SIG-M5 treated with dmso at 0.1 percent for 504 hours (cell line): ENCODE results near the gene SH2D1B.
A peak's percentile ranks its signal among the peaks of the same experiment; 100 is the strongest.

Source experiments
- DNase-seq: peaks from one replicate; lab custom pipeline; 2025; ENCODE audit not compliant: unreplicated experiment; lab: John Stamatoyannopoulos, UW

Gene SH2D1B

GRCh38 chr1:162383516-162383915 is 28.4 kb downstream of the SH2D1B start:
- DNase-seq: no peak

- DNase-seq: no peak
These were observed 28.8 kb downstream of the SH2D1B start for GRCh38 chr1:162383091-162383490.

- DNase-seq: no peak
These were observed 29.8 kb downstream of the SH2D1B start for GRCh38 chr1:162381941-162382750.

DNA sequence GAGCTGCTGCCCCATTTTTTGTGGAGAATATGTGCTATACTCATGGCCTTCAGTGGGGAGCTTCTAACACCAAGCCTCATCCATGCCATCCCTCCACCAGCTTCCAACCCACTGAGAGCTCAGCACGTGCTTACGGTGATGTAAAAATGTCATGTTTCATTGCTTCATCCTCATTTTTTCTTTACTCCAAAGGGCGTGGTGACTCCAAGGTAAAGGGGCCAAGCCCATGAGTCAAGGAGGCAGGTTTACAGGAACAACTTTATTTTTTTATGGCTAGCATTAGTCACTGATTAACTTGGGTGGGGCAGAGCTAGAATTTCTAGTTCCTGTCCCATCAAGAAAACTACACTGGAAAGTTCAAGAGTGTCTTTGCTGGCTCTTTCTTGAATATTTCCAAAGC is 30.6 kb downstream of the SH2D1B start, which contains the start of gene C1orf226:
Gene C1orf226, plus strand, starts transcription at position 346 of the 400 bp plus-strand sequence. CDS start 174 bp downstream, outside the sequence.
- peak; percentile 18 for DNase-seq

GRCh38 chr1:162380061-162380846 is 31.7 kb downstream of the SH2D1B start:
- DNase-seq: no peak

DNA sequence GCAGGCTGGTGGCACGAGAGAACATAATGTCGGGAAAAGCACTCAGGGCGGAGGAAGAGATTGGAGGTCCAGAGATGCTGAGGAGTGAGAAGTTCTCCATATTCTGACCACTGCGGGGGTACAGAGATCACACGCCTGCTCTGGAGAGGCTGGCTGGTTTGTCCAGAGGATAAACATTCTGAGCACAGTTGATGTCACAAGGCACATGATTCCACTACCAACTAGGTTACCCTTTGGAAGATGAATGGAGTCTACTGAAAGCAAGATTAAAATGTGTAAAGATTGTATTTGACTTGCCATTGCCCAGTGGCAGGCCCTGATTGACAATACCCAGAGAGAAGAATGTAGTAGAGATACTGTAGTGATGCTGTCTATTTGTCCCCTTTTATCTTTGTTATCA is 35.2 kb downstream of the SH2D1B start, which contains the start of gene SPATA46:
Gene SPATA46, minus strand, starts transcription at position 164 of the 400 bp plus-strand sequence. Its CDS starts 64 bp downstream, at position 100.
- DNase-seq: no peak

DNA sequence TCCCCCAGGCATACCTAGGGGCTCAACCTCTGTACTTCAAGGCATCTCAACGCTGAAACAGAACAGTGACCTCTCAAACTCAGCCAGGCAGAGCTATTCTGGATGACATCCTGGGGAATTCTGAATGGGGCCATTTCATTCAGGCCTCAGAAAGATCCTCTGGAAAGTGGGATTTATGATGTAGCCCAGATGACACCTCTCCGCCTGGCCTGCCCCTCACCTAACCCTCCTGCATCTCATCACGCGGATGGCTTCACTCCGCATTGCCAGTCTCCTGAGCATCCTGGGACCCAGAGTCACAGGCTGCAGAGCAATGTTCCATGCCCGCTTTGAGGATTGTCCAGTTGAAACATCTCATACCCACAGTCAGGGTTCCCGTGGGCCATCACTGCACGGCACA is 36.5 kb downstream of the SH2D1B start:
- no peak for DNase-seq

DNA sequence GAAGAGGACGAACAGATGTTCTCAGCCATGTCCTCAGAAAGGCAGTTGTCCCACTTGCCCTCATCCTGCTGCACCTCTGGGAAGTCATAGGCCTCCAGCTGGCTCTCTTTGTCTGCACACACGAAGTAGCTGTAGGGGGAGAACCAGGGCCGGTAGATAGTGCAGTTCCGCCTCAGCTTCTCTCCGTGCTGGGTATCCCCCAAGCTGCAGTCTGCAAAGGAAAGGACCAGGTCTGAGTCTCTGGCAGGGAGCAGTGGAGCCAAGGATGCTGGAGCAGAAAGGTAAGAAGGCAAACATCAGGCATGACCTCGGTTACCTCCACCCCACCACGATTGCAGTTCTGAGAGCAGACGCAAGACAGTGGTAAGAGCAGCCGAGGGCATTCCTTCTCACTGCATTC is 37.5 kb downstream of the SH2D1B start:
- DNase-seq: no peak

DNA sequence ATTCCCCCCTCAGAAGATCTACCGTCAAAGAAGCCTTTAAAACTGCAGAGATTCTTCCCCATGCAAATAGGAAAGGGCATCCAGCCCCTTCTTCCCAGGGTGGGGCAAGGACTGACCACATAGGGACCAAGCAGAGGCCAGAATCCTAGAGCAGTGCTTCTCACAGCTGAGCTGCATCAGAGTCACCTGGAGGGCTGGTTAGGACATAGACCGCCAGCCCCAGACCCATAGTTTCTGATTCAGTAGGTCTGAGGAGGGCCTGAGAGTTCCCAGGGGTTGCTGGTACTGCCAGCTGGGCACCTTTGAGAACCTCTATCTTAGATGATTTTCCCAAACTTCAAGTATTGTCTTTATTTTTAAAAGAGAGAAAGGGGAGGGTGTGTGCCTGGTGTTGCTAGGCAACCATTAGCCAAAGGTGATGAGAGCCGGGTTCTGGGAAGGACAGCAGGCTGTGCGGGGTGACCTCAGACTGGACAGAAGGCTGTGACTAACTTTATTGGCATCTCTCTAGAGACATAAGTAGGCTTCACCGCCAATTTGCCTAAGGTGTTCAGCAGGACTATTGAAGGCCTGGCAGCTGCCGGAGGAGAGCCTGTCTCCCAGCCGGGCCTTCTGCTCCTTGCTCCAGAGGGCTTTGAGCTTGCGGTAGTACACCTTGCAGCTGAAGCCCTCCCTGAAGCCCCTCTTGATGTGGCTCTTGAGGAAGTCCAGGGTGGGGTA is 38.2 kb downstream of the SH2D1B start:
- DNase-seq: no peak

DNA sequence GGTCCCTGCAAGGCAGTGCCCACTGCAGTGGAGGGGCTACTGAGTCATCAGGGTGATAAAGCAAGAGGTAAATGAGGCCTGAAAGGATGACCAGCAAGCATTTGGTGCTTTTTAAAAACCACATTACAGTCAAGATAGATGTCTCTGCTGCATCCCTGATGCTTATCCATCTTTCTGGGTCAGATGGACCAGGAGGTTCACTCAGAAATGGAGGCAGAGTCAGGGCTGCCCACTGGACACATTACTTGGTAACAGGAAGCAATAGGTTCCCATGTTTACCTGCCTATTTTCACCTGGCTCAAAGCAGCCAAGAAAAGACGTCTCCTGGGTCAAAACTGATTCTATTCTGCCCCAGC is 38.9 kb downstream of the SH2D1B start:
- no peak for DNase-seq

DNA sequence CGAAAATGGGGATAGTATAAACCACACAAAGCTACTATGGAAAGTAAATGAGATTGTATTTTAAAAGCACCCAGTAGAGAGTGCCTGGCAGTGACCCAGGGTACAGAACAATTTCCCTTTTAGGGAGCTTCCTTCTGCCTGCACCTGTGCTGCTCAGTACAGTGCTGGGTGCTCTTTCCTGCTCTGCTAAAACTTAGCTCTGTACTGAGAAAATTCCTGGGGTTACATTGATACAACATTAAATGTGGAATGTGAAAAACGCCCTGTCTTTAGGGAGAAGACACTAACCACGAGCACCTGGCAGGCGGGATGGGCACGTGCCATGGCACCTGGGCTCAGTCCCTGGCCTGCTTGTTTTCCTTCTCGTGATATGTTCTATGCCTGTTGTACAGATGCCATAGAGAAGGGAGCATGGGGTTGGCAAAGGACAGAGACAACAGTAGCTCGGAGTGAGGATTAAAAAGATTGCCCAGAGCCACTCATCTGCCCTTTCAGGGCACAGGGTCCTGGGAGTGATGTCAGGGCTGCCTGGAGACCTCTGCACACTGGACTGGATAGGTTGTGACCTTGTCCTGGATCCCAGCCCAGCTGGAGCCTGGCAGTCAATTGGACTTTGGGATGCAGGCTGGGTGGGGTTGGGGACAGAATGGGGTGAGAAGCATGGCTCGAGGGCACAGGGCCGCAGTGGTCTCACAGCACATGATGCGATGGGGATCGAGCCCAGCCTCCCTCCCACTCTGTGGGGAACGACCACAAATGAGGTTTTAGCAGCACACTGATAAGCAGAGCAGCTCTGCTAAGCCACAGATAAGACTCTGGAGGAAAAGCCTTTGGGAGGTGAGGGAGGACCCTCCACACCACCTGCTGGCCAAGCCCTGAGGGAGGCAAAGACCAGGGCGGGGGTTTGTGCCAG is 39.5 kb downstream of the SH2D1B start:
- no peak for DNase-seq

DNA sequence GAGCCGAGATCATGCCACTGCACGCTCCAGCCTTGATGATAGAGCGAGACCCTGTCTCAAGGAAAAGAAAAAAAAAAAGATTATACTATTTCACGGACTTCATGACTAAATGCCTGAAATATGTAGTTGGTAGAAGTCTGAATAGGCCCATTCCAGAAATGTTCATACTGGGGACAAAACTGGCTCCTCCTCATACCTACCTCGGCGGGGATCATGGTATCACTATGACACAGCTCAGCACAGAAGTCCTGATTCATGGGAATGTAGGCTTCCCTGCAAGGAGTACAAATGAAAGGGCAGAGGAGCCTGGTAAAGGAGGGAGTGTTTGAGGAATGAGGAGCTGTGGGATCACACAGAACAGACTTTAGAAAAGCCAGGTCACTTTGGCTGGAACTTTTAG is 40.3 kb downstream of the SH2D1B start:
- DNase-seq: no peak

DNA sequence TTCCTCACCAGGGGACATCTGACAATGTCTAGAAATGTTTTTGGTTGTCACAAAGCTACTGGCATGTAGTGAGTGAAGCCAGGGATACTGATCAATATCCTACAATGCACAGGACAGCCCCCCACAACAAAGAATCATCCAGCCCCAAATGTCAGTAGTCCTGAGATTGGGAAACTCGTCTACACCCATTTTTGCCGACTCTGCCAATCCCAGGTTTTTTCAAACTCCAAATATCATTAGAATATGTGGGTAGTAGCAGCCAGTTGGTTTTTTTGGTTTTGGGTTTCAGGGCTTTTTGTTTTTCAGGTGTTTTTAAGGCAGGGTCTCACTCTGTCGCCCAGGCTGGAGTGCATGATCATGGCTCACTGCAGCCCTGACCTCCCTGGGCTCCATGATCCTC is 41.2 kb downstream of the SH2D1B start:
- DNase-seq: no peak

DNA sequence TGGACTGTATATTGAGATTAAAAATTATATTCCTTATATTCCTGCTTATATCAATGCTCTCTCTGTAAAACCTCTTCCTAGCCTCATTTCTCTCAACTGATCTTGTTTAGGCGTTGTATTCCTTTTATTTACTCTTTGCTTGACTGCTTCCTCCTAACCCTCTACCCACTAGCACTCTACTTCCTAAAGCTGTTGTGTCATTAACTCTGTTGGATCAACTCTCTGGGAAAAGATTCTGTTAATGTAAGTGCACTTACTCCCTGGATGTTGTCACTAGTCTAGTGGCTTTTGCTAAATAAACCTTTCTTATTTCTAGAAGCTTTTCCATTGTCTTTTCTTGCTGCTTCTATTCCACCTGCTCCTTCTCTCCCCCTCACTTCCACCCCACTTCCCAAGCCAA is 41.8 kb downstream of the SH2D1B start:
- DNase-seq: no peak

DNA sequence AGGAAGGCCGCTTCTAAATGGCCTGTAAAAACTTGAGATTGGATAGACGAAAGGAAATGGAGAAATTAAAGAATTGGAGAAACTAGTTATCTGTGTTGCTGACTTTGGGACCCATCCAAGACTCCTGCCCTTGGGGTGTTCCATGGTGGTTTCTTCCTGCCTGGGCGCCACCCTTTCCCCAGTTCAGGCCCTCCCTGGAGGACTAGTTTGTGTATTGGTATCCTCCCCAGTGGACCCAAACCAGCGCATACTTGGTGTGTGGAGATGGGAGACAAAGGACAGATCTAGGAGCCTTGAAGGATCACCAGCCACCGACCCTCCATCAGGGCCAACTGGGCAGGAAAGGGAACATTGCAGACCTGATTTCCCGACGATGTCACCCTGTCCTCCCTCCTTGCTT is 42.4 kb downstream of the SH2D1B start:
- DNase-seq: no peak

- DNase-seq: no peak
These were observed 43.5 kb downstream of the SH2D1B start for GRCh38 chr1:162368451-162368850.

DNA sequence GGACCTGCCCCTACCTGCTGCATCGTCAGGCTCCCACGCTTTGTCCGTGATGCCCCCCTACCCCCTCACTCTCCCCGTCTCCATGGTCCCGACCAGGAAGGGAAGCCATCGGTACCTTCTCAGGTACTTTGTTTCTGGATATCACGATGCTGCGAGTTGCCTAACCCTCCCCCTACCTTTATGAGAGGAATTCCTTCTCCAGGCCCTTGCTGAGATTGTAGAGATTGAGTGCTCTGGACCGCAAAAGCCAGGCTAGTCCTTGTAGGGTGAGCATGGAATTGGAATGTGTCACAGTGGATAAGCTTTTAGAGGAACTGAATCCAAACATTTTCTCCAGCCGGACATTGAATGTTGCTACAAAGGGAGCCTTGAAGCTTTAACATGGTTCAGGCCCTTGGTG is 44.2 kb downstream of the SH2D1B start:
- DNase-seq: no peak

- no peak for DNase-seq
These were observed 44.9 kb downstream of the SH2D1B start for GRCh38 chr1:162367073-162367472.

- DNase-seq: no peak
These were observed 45.3 kb downstream of the SH2D1B start for GRCh38 chr1:162366671-162367070.

GRCh38 chr1:162366149-162366548 is 45.8 kb downstream of the SH2D1B start:
- DNase-seq: no peak
